NCI-H460 (cell line): ENCODE data around the gene CD164. TPM values are rescaled to one million over a fixed set of nuclear protein-coding genes. Genes with fewer than 3 reads are reported as not detected.
A peak's percentile ranks its signal among the peaks of the same experiment; 100 is the strongest.

Source experiments
- DNase-seq: peaks from one replicate; pipeline ENCODE4 v3.0.0-alpha.2; 2016; ENCODE audit warnings: low read depth; ENCODE audit errors: extremely low read depth
- polyA plus RNA-seq: library from polyadenylated mRNA; depleted of rRNA; stranded (reverse); fragments of >200 nt; gene quantifications from 2 replicates; pipeline ENCODE4 v1.2.3, GENCODE V29; 2014; cell fraction: nucleus; rRNA removed
- total RNA-seq: library from RNA; depleted of rRNA; stranded (reverse); fragments of >200 nt; shearing (Covaris generic); gene quantifications from 2 replicates; pipeline ENCODE4 v1.2.3, GENCODE V29; 2014; rRNA removed

The CD164 gene
- 94.3 and 98.5 TPM in 2 replicates for total RNA-seq
- polyA plus RNA-seq: 113 and 157 TPM in 2 replicates

GRCh38 chr6:109381747-109382575 is at the start of gene CD164:
Gene CD164, minus strand, starts transcription at chr6:109382467. Its CDS starts 89 bp downstream, at chr6:109382378.
- DNase-seq: peak; percentile 84

- DNase-seq: no peak
Observed at GRCh38 chr6:109429496-109429895, 47.2 kb upstream of the CD164 start.

- DNase-seq: no peak
Observed at GRCh38 chr6:109428889-109429477, 46.7 kb upstream of the CD164 start.

GRCh38 chr6:109424946-109425345 is 42.7 kb upstream of the CD164 start:
- no peak for DNase-seq

GRCh38 chr6:109421184-109421583 is 38.9 kb upstream of the CD164 start:
- no peak for DNase-seq

GRCh38 chr6:109420751-109421150 is 38.5 kb upstream of the CD164 start:
- no peak for DNase-seq

GRCh38 chr6:109417646-109418045 is 35.4 kb upstream of the CD164 start:
- no peak for DNase-seq

GRCh38 chr6:109411034-109411433 is 28.8 kb upstream of the CD164 start:
- DNase-seq: no peak

- DNase-seq: no peak
Observed at GRCh38 chr6:109406196-109406595, 23.9 kb upstream of the CD164 start.

GRCh38 chr6:109397020-109397419 is 14.8 kb upstream of the CD164 start:
- no peak for DNase-seq

GRCh38 chr6:109396046-109396718 is 13.9 kb upstream of the CD164 start:
- DNase-seq: no peak

- no peak for DNase-seq
Observed at GRCh38 chr6:109393886-109394281, 11.6 kb upstream of the CD164 start.

- no peak for DNase-seq
Observed at GRCh38 chr6:109393157-109393885, 11.1 kb upstream of the CD164 start.

- DNase-seq: no peak
Observed at GRCh38 chr6:109389650-109390274, 7.5 kb upstream of the CD164 start.

GRCh38 chr6:109388265-109388664 is 6.0 kb upstream of the CD164 start:
- DNase-seq: no peak

GRCh38 chr6:109383438-109383940 is 1.2 kb upstream of the CD164 start:
- no peak for DNase-seq

GRCh38 chr6:109382576-109383437 is 540 bp upstream of the CD164 start:
- DNase-seq: peak; percentile 83

GRCh38 chr6:109381061-109381746 is 1.1 kb downstream of the CD164 start:
- DNase-seq: no peak

- DNase-seq: no peak
Observed at GRCh38 chr6:109379711-109380110, 2.6 kb downstream of the CD164 start.
